Ishikawa (cell line): ENCODE results near the gene CNNM3.

Source experiments
- CEBPB ChIP-seq: IDR thresholded peaks from 2 replicates; pipeline ENCODE4 v1.6.1; 2012
- YY1 ChIP-seq: IDR thresholded peaks from 2 replicates; pipeline ENCODE4 v1.6.1; 2012; ENCODE audit warnings: low read depth

GRCh38 chr2:96866149-96866548 is 50.1 kb downstream of the CNNM3 start:
- TF ChIP-seq YY1: no peak
- TF ChIP-seq CEBPB: no peak
